SK-N-SH (cell line): ENCODE data around the gene BAG1. TPM values are rescaled to one million over a fixed set of nuclear protein-coding genes. Genes with fewer than 3 reads are reported as not detected.
A peak's percentile ranks its signal among the peaks of the same experiment; 100 is the strongest.

Experiments used
- CTCF ChIA-PET: fragments of 300-600, 350-600 bp; formaldehyde crosslinking; extraction: SDS; loops from one replicate; lab custom pipeline; 2021; lab: Yijun Ruan, JAX
- POLR2A ChIA-PET: fragments of 350-600 bp; sonication (Branson Sonifier 250); formaldehyde crosslinking; extraction: SDS; loops from one replicate; lab custom pipeline; 2020; ENCODE audit warnings: antibody characterized with exemption, inconsistent platforms; lab: Yijun Ruan, JAX
- DNase-seq: peaks from one replicate; pipeline ENCODE4 v3.0.0; 2012
- H2AFZ ChIP-seq: fragments of 200-600 bp; sonication (generic); 2 replicates; pipeline ENCODE4 v1.8.1; 2016; ENCODE audit warnings: antibody characterized with exemption, mild to moderate bottlenecking, low read depth
- H3F3A ChIP-seq: fragments of 200-600 bp; sonication (generic); replicated peaks from 2 replicates; pipeline ENCODE3; 2016; ENCODE audit warnings: antibody characterized with exemption, mild to moderate bottlenecking; ENCODE audit not compliant: insufficient read depth
- H3K27ac ChIP-seq, 2 experiments: fragments of 200-500 bp in 1 of 2; fragments of 200-600 bp in 1 of 2; sonication (Bioruptor generic) in 1 of 2; sonication (generic), shearing (Covaris generic) in 1 of 2; 2 replicates each; pipeline versions ENCODE4 v1.5.1 to v1.6.1; 2014 to 2016; ENCODE audit warnings: low read depth in 2 of 2, inconsistent platforms in 1 of 2, low read length in 1 of 2, mild to moderate bottlenecking in 1 of 2, mixed read lengths in 1 of 2
- H3K27me3 ChIP-seq: fragments of 200-600 bp; sonication (generic), shearing (Covaris generic); 2 replicates; pipeline ENCODE4 v1.6.1; 2016; ENCODE audit warnings: mixed run types; ENCODE audit not compliant: insufficient read depth
- H3K36me3 ChIP-seq, 2 experiments: fragments of 200-500 bp in 1 of 2; fragments of 200-600 bp in 1 of 2; sonication (Bioruptor generic) in 1 of 2; sonication (generic) in 1 of 2; replicated peaks in 1 of 2; 2 replicates each; pipeline versions ENCODE3 to v1.5.1; 2014 to 2016; ENCODE audit warnings: low read length in 1 of 2, mild to moderate bottlenecking in 1 of 2; ENCODE audit not compliant: insufficient read depth in 2 of 2, control insufficient read depth in 1 of 2
- H3K4me1 ChIP-seq, 2 experiments: fragments of 200-500 bp in 1 of 2; fragments of 200-600 bp in 1 of 2; sonication (Bioruptor generic) in 1 of 2; sonication (generic), shearing (Covaris generic) in 1 of 2; 2 replicates each; pipeline versions ENCODE4 v1.5.1 to v1.6.1; 2014 to 2016; ENCODE audit warnings: low read depth in 1 of 2, low read length in 1 of 2, mixed run types in 1 of 2; ENCODE audit not compliant: insufficient read depth in 2 of 2, control insufficient read depth in 1 of 2
- H3K4me2 ChIP-seq: fragments of 200-600 bp; sonication (generic), shearing (Covaris generic); 2 replicates; pipeline ENCODE4 v1.6.1; 2017; ENCODE audit warnings: mixed run types
- H3K4me3 ChIP-seq, 2 experiments: fragments of 200-500 bp in 1 of 2; fragments of 200-600 bp in 1 of 2; sonication (Bioruptor generic) in 1 of 2; sonication (generic), shearing (Covaris generic) in 1 of 2; 2 replicates each; pipeline versions ENCODE4 v1.5.1 to v1.8.1; 2014 to 2016; ENCODE audit warnings: low read depth in 2 of 2, inconsistent platforms in 1 of 2, low read length in 1 of 2, mild to moderate bottlenecking in 1 of 2, mixed read lengths in 1 of 2, moderate library complexity in 1 of 2
- H3K79me2 ChIP-seq: fragments of 200-600 bp; sonication (generic); 2 replicates; pipeline ENCODE4 v1.8.1; 2017; ENCODE audit warnings: mild to moderate bottlenecking; ENCODE audit not compliant: insufficient read depth
- H3K9ac ChIP-seq: fragments of 200-600 bp; sonication (generic); 2 replicates; pipeline ENCODE4 v1.6.1; 2017; ENCODE audit warnings: mixed run types
- H3K9me2 ChIP-seq: fragments of 200-600 bp; sonication (generic); 2 replicates; pipeline ENCODE4 v1.6.1; 2017; ENCODE audit warnings: mixed run types
- H3K9me3 ChIP-seq: fragments of 200-600 bp; sonication (generic); 2 replicates; pipeline ENCODE4 v1.6.1; 2017; ENCODE audit warnings: mixed run types, mild to moderate bottlenecking, moderate library complexity
- H4K20me1 ChIP-seq: fragments of 200-600 bp; sonication (generic); 2 replicates; pipeline ENCODE4 v1.6.1; 2017; ENCODE audit warnings: mild to moderate bottlenecking, mixed run types; ENCODE audit not compliant: insufficient read depth
- CHD2 ChIP-seq: fragments of 150-350 bp; IDR thresholded peaks from 2 replicates; pipeline ENCODE4 v1.6.1; 2018; ENCODE audit warnings: low read length; ENCODE audit not compliant: partially characterized antibody
- CTCF ChIP-seq: fragments of 200-600 bp; sonication (generic); IDR thresholded peaks from 2 replicates; pipeline ENCODE4 v1.6.1; 2017; ENCODE audit warnings: antibody characterized with exemption, mild to moderate bottlenecking, moderate library complexity
- MEF2A ChIP-seq: IDR thresholded peaks from 2 replicates; pipeline ENCODE4 v1.4.0; 2012; ENCODE audit warnings: low read depth, borderline replicate concordance
- MXI1 ChIP-seq: IDR thresholded peaks from 2 replicates; pipeline ENCODE4 v1.6.1; 2012; ENCODE audit warnings: mild to moderate bottlenecking, low read depth, low read length, improper control_type of control experiment
- NFIC ChIP-seq: IDR thresholded peaks from 2 replicates; pipeline ENCODE4 v1.4.0; 2012; ENCODE audit warnings: borderline replicate concordance
- NRF1 ChIP-seq: IDR thresholded peaks from 2 replicates; pipeline ENCODE4 v1.6.1; 2012; ENCODE audit warnings: low read depth, mild to moderate bottlenecking, low read length
- POLR2AphosphoS5 ChIP-seq: IDR thresholded peaks from 2 replicates; pipeline ENCODE4 v1.6.1; 2012; ENCODE audit warnings: low read depth, low read length
- RAD21 ChIP-seq: IDR thresholded peaks from 2 replicates; pipeline ENCODE4 v1.6.1; 2012; ENCODE audit warnings: mild to moderate bottlenecking, low read length
- RFX5 ChIP-seq: IDR thresholded peaks from 2 replicates; pipeline ENCODE4 v1.6.1; 2012; ENCODE audit warnings: mild to moderate bottlenecking, improper control_type of control experiment, low read length
- SIN3A ChIP-seq: IDR thresholded peaks from 2 replicates; pipeline ENCODE4 v1.6.1; 2012; ENCODE audit warnings: low read depth, mild to moderate bottlenecking, low read length, moderate library complexity, borderline replicate concordance
- TAF1 ChIP-seq: IDR thresholded peaks from 2 replicates; pipeline ENCODE4 v1.6.1; 2012; ENCODE audit warnings: low read depth, mild to moderate bottlenecking, low read length, moderate library complexity, borderline replicate concordance
- TEAD4 ChIP-seq: IDR thresholded peaks from 2 replicates; pipeline ENCODE4 v1.4.0; 2012; ENCODE audit warnings: mild to moderate bottlenecking, borderline replicate concordance; ENCODE audit not compliant: insufficient read depth
- USF1 ChIP-seq: IDR thresholded peaks from 2 replicates; pipeline ENCODE4 v1.4.0; 2012; ENCODE audit warnings: low read depth, borderline replicate concordance
- WGBS: methylation state at CpG from one replicate; pipeline ENCODE4 v1.1.6; 2017; ENCODE audit warnings: low lambda C conversion rate; 5-methylcytosine and 5-hydroxymethylcytosine counted together
- polyA plus RNA-seq, 3 experiments: library from polyadenylated mRNA; depleted of rRNA; stranded (reverse); fragments of >200 nt; gene quantifications; 2 replicates each; pipeline ENCODE4 v1.2.3, GENCODE V29; 2012
- TF ChIP-seq, protein P1 (sequence below): fragments of 150-350 bp; IDR thresholded peaks from 2 replicates; pipeline ENCODE4 v1.6.1; 2017; ENCODE audit warnings: antibody characterized with exemption, low read length, low read depth, borderline replicate concordance
- TF ChIP-seq, protein P2 (sequence below): IDR thresholded peaks from 2 replicates; pipeline ENCODE4; 2012

The BAG1 gene
- polyA plus RNA-seq, 1 of the 3 experiments (the other 2 are of a cell fraction): 49.9 TPM

DNA sequence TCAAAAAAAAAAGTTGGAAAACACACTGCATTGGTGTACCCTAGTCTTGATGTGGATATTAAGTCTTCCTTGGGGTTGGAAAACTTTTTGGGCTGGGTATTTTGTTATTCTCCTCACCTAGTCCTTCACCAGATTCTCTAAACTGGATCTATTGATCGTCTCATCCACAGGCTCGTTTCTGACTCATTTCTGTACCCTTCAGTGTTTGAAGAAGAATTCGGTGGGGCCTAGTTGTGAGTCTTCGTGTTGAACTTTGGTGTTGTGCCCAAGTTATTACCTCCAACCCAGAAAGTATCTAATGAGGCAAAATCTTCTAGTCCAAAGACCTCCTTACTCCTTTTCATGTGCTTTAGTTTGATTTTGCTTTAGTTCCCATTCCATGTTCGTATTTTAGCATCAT lies 27.4 kb upstream of the BAG1 start:
- Histone ChIP-seq H3K36me3 (peaks cover 42 to 51% of the 10 kb centered on the region in 2 experiments), H3F3A (peaks cover 14% of the 10 kb centered on the region), H3K27me3 (no peaks in the 10 kb centered on the region), H3K4me3 (peak overlapping the region in 1 of 2 experiments; percentile 80; a peak in 1 of 4 replicates), H3K9me2 (no peaks in the 10 kb centered on the region), H3K79me2 (peaks cover 65% of the 10 kb centered on the region), H4K20me1 (no peaks in the 10 kb centered on the region), H3K4me2 (peak overlapping the region; percentile 79), H3K9ac (no peak overlapping the region), H2AFZ (no peak overlapping the region), H3K4me1 (peaks cover 0 to 11% of the 10 kb centered on the region in 2 experiments; a peak in 2 of 4 replicates), H3K9me3 (no peaks in the 10 kb centered on the region), H3K27ac (no peak overlapping the region)
- 89% methylated on average over 5 of the region's 5 CpGs for WGBS
- ChIA-PET POLR2A (no interaction called here), CTCF (no interaction called here)
- no peak for DNase-seq
- TF ChIP-seq SIN3A (no peak), CHD2 (no peak), TEAD4 (no peak), NFIC (no peak), USF1 (no peak), MEF2A (no peak), MXI1 (no peak), TAF1 (no peak), RAD21 (no peak), POLR2AphosphoS5 (no peak), NRF1 (no peak), RFX5 (no peak), CTCF (no peak)
- TF ChIP-seq, protein P1, sequence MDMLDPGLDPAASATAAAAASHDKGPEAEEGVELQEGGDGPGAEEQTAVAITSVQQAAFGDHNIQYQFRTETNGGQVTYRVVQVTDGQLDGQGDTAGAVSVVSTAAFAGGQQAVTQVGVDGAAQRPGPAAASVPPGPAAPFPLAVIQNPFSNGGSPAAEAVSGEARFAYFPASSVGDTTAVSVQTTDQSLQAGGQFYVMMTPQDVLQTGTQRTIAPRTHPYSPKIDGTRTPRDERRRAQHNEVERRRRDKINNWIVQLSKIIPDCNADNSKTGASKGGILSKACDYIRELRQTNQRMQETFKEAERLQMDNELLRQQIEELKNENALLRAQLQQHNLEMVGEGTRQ: no peak
- TF ChIP-seq, protein P2, sequence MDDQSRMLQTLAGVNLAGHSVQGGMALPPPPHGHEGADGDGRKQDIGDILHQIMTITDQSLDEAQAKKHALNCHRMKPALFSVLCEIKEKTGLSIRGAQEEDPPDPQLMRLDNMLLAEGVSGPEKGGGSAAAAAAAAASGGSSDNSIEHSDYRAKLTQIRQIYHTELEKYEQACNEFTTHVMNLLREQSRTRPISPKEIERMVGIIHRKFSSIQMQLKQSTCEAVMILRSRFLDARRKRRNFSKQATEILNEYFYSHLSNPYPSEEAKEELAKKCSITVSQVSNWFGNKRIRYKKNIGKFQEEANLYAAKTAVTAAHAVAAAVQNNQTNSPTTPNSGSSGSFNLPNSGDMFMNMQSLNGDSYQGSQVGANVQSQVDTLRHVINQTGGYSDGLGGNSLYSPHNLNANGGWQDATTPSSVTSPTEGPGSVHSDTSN: no peak
